SK-N-MC (cell line): Measurements from ENCODE around the gene AMER3.

Experiments
- EZH2 ChIP-seq: fragments of 200-600 bp; sonication (generic); IDR thresholded peaks from one replicate; pipeline ENCODE4 v1.6.1; 2017; ENCODE audit warnings: antibody characterized with exemption
- FOXP2 ChIP-seq: optimal IDR thresholded peaks from 2 replicates; pipeline ENCODE3; 2011; ENCODE audit warnings: mild to moderate bottlenecking, moderate library complexity; ENCODE audit not compliant: insufficient read depth; ENCODE audit errors: extremely low read length, control extremely low read depth
- POLR2AphosphoS5 ChIP-seq: IDR thresholded peaks from 2 replicates; pipeline ENCODE4 v1.6.1; 2012; ENCODE audit warnings: mild to moderate bottlenecking, low read depth, low read length, borderline replicate concordance

DNA sequence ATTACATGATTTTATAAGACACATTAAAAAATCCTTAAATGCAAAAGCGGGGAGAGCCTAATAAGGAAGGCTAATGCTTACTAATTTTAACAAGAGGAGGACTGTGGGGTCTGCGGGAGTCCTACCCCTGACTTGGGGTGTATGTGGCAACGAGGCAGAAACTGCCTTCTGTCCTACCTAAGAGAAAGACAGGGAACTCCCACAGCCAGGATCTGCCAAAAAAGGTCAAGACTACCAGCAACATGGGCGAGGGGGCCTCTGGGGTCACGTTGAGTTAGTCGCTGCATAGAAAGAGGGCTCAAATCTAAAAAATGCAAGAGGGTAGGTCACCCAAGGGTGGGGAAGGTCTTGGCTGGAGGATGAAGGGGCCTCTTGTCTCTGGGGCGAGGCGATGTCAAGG, 529 bp upstream of the AMER3 start:
- TF ChIP-seq EZH2 (no peak), POLR2AphosphoS5 (no peak), FOXP2 (no peak)
